ENCODE measurements around the gene KIF22. TPM values are rescaled to one million over a fixed set of nuclear protein-coding genes. Genes with fewer than 3 reads are reported as not detected.
"Not testable (repeated sequence)": the region's sequence is repeated elsewhere in the genome, so short reads cannot be mapped to it uniquely, and the experiment has no call there.

Gene KIF22
- polyA plus RNA-seq, 1 donor, result 31.7 TPM

DNA sequence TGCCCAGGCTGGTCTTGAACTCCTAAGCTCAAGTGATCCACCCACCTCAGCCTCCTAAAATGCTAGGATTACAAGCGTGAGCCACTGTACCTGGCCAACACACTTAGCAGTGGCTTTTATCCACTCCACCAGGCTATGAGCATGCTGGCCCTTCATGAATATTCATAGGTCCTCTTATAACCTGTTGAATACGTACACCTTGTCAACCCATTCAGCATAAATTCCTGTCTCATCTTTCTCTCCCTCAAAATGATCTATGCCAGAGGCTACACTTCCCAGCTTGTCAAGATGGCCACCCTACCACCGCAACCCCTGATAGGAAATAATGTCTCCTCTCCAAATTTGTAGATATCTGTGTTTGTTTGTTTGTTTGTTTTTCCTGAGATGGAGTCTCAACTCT lies 23.5 kb upstream of the KIF22 start:
- DNase-seq, result no peak

DNA sequence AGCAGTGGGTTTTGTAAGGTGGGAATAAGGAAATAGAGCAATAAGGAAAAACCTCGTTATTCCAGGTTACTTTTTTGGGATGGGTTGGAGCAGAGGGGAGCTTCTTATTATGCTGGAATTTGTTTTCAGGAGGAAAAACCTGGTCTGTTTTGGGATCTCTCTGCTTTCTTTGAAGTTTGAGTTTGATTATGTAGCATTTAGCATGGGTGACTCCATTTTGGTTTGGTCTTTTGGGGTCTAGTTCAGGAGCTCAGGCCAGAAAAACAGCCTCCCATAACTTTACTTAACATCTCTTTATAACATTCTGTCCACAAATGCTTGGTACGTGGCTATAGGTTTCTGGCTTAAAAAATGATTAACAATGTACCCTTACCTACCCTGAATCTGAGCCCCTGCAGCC lies 21.0 kb upstream of the KIF22 start:
- no peak for DNase-seq

DNA sequence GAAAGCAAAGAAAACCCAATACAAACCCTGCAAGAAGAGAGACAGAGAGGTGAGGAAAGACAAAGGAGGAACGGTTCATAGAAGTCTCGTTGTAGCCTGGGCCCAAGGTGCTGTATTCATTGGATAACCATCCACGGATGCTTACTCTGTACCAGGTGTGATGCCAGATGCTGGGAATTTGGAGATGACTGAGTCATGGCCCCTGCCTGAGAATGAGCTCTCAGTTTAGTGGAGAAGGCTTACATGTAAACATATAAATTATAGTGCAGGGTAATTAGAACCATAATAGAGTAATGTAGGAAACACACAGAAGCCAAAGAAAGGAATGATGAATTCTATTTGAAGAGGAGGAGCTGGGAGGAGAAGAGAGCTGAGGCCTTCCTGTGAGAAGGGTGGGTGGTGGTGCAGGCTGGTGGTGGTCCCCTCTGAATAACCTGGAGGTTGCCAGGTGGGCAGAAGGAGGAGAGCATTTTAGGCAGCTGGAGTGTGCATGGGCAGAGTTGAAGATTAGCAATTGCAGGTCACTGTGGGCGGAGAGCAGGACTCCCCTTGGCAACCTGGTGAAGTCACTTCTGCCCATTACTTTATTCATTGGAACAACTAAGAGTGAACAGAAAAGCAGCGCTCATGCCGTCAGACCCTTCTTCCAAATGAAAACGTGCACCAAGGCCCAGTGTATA lies 20.2 kb upstream of the KIF22 start:
- DNase-seq, result no peak

GRCh38 chr16:29772330-29772729 lies 18.2 kb upstream of the KIF22 start:
- not testable (repeated sequence) for DNase-seq

DNA sequence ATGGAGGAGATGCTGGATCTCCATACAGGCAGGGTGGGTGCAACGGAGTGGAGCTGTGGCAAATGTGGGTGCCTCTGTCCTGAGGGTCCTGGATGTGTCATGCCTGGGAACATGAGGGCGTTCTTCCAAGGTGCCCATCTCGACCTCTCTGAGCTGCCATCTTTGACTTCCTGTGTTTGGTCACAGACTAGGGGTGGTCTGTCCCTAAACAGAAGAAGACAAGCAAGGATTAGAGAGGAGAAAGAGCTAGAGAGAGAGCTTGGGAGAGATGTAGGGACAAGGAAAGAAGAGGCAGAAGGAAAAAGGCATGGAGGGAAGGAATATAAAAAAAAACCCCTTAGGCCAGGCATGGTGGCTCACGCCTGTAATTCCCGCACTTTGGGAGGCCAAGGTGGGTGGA lies 15.8 kb upstream of the KIF22 start:
- DNase-seq, result no peak

DNA sequence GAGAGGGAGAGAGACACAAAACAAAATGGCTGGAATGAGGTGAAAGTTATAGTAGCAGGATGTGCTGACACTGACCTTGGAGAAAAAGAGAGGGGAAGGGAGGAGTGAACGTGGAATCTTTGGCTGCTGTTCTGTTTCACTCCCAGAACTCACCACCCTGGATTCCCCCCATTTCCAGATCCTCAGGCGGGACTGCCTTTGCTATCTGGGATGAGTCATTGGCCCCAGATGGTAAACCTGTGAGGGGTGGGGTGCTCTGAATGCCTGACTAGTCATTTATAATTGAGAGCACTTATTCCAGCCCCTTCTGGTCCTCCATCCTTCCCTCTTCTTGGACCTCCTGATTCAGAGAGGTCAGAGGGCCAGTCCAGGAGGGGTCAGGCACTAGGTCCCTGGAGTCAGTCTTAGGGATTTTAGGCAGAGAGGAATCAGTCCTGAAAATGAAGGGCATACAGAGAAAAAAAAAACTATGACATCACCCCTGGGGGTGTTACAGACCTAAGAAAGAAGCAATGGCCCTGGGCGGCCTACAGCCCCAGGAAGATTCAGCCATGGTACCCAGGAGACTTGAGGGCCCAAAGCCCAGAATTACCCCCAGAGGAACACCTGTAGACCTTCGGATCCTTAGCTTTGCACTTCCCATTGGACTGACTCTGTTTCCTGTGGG lies 14.7 kb upstream of the KIF22 start:
- DNase-seq, result no peak

GRCh38 chr16:29777576-29778350 lies 12.8 kb upstream of the KIF22 start, which contains the start of gene ZG16:
ZG16 (plus strand) TSS chr16:29778256; CDS start chr16:29779267, 1,011 bp downstream.
- no peak for DNase-seq

GRCh38 chr16:29779474-29779873 lies 11.1 kb upstream of the KIF22 start:
- no peak for DNase-seq

GRCh38 chr16:29783094-29783953 lies 7.2 kb upstream of the KIF22 start:
- not testable (repeated sequence) for DNase-seq

- DNase-seq, result no peak
Observed at GRCh38 chr16:29784157-29784556, 6.4 kb upstream of the KIF22 start.

- no peak for DNase-seq
Observed at GRCh38 chr16:29784901-29785500, 5.5 kb upstream of the KIF22 start.

GRCh38 chr16:29787155-29787554 lies 3.4 kb upstream of the KIF22 start:
- not testable (repeated sequence) for DNase-seq

- no peak for DNase-seq
Observed at GRCh38 chr16:29789775-29790182, 772 bp upstream of the KIF22 start.

- peak; percentile 13 for DNase-seq
Observed at GRCh38 chr16:29790949-29791844, 646 bp downstream of the KIF22 start.

DNA sequence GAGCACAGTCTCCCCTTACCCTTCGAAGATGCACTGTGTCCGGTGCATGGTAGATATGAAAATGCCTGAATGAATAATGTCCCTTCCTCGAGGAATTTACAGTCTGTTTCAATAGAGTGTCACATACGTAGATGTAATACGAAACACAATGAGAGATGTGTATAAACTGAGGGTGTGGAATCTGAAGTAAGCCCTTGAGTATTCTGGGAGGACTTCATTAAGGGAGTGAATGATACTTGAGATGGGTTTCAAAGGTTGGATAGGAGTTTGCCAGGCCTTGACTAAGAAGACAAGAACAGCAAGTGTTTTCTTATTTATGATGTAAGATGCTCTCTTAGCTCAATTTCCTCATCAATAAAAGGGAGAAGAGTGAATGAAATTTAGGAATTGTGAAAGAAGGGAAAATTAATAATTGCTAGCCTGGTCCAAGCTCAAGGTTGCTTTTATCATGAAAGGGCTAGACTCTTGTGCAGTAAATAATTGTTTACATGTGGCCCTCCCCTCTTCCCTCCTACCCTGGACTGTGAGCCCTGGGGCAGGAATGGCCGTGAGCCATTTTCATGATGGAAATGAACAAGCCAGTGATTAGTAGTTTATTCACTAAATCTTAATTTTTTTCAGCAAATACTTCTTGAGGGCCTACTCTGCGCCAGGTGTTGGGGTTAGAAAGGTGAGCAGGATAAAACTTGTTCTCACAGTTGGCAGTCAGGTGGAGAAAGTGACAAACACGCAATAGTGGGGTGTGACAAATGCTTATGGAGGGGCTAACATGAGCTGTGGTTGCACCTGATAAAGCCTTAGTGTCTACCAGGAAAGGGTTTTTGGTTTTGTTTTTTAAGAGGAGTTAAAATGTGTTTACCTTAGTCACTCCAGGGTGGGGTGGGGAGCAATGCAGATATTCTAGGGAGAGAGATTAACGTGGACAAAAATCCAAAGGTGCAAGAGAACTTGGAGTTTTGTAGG lies 1.6 kb downstream of the KIF22 start:
- no peak for DNase-seq

GRCh38 chr16:29793153-29793552 lies 2.6 kb downstream of the KIF22 start:
- not testable (repeated sequence) for DNase-seq

DNA sequence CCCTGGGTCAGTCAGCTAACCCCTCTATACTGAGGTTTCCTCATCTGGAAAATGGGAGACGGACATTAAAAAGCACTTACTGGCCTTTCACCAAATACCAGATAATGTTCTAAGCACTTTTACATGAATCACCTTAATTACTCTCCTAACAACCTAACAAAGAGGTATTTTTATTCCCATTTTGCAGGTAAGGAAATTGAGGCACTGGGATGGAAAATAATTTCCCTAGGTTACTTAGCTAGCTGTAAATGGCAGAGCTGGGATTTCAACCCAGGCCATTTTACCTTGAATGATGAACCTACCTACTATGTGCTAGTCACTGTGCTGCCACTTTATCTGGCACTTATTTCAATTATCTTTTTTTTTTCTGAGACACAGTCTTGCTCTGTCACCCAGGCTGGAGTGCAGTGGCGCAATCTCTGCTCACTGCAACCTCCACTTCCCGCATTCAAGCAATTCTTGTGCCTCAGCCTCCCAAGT lies 3.7 kb downstream of the KIF22 start:
- no peak for DNase-seq

- no peak for DNase-seq
Observed at GRCh38 chr16:29802416-29802935, 11.9 kb downstream of the KIF22 start.

- DNase-seq, result no peak
Observed at GRCh38 chr16:29804020-29804419, 13.5 kb downstream of the KIF22 start.
